ENCODE results near the gene EVC. TPM values are rescaled to one million over a fixed set of nuclear protein-coding genes. Genes with fewer than 3 reads are reported as not detected.

The EVC gene
- total RNA-seq, 3 donors from 2014 or later = 1.9 to 24.2 (median 4.6) TPM

DNA sequence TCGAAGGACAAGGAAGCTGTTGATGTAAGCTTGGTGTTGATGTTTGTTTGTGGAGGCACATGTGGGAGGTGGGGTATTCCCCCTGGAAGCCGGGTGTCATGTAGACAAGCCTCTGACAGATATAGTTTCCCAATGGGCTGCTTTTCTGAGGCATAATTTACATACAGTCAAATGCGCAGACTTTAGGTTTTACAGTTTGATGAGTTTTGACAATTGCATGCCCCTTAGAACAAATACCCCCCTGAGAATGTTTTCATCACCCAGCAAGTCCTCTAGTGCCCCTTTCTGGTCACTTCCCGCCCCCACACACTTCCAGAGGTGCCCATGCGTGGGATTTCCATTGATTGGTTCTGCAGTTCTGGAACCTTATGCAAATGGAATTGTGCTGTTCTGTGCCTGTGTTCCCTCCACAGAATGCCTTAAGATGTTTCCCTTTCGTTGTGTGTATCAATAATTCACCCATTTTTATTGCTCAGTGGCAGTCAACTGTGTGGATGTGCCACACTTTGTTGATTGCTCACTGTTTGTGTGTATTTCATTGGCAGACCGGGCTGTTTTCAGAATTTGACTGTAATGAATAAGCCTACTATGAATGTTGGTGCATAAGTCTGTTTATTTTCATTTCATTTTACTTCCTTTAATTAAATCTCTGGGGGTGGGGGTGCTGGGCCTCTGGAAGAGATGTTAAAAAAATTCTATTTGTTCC, 8.5 kb downstream of the EVC start:
- H3K9me3 ChIP-seq = peaks cover 9% of the 10 kb centered on the region
- intact Hi-C loops (cut with DNase I, micrococcal nuclease) = no loop called here
- DNase-seq = no peak
- H3K4me3 ChIP-seq = no peak overlapping the region
- no peak for ATAC-seq
- no peaks in the 10 kb centered on the region for H3K4me1 ChIP-seq (ENCODE audit: low read depth)
- TF ChIP-seq, protein P1, sequence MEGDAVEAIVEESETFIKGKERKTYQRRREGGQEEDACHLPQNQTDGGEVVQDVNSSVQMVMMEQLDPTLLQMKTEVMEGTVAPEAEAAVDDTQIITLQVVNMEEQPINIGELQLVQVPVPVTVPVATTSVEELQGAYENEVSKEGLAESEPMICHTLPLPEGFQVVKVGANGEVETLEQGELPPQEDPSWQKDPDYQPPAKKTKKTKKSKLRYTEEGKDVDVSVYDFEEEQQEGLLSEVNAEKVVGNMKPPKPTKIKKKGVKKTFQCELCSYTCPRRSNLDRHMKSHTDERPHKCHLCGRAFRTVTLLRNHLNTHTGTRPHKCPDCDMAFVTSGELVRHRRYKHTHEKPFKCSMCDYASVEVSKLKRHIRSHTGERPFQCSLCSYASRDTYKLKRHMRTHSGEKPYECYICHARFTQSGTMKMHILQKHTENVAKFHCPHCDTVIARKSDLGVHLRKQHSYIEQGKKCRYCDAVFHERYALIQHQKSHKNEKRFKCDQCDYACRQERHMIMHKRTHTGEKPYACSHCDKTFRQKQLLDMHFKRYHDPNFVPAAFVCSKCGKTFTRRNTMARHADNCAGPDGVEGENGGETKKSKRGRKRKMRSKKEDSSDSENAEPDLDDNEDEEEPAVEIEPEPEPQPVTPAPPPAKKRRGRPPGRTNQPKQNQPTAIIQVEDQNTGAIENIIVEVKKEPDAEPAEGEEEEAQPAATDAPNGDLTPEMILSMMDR (IDR thresholded peaks at IDR 0.05) = no peak
- no peaks in the 10 kb centered on the region for H3K36me3 ChIP-seq (ENCODE audit: low read depth)

DNA sequence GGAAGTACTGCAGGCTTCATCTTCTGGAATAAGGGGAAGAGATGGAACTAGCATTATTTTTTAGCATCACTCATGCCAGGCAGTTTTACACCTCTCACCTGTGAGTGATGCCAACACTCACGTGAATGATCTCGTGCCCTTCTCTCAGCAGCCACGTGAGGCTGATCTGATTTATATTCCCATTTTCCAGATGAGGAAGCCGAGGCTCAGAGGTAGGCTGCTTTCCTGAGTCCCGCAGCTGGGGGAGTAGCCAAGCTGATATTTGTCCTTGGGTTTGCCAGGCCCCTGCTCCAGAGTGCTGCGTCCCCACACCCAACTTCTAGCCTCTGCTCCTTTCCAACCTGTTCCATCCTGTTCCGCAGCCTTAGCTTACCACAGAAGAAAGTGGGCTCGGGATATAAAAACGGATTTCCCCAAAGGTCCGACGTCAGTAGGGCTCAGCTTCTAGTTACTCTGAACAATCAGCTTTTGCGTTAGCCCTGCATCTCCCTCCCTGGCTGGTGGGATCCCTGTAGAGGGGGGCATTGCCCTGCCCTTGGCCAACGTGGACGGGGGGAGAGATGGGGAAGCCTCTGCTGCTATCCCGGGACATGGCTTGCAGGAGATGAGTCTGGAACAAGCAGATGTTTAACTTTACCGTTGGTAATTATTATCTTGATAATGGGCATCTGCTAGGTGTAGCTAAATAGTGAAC, 9.3 kb downstream of the EVC start:
- intact Hi-C loops (cut with DNase I, micrococcal nuclease) = no loop called here
- no peak for ATAC-seq
- no peaks in the 10 kb centered on the region for H3K36me3 ChIP-seq (ENCODE audit: low read depth)
- H3K4me3 ChIP-seq = no peak overlapping the region
- H3K9me3 ChIP-seq = peaks cover 6% of the 10 kb centered on the region
- no peaks in the 10 kb centered on the region for H3K4me1 ChIP-seq (ENCODE audit: low read depth)
- no peak for DNase-seq
- TF ChIP-seq, protein P1 (IDR thresholded peaks at IDR 0.05) = no peak

DNA sequence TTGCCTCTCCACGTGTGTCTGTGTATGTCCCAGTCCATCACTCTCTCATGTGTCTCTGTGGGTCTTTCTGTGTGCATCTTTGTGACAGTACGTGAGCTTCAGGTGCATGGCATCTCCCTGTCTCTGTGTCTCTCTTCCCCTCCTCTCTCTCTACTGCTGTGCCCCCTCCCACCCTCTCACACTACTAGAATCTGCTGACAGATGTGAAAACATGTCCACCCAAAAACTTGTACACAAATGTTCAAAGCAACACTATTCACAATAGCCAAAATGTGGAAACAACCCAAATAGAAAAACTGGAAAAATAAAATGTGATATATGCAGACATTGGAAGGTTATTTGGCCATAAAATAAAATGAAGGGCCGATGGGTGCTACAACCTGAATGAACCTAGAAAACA, 10.0 kb downstream of the EVC start:
- intact Hi-C loops (cut with DNase I, micrococcal nuclease) = no loop called here
- H3K4me1 ChIP-seq (ENCODE audit: low read depth) = no peaks in the 10 kb centered on the region
- H3K36me3 ChIP-seq (ENCODE audit: low read depth) = no peaks in the 10 kb centered on the region
- no peak overlapping the region for H3K4me3 ChIP-seq
- TF ChIP-seq, protein P1 (IDR thresholded peaks at IDR 0.05) = no peak
- H3K9me3 ChIP-seq = no peaks in the 10 kb centered on the region
- ATAC-seq (no peak), DNase-seq (no peak)

DNA sequence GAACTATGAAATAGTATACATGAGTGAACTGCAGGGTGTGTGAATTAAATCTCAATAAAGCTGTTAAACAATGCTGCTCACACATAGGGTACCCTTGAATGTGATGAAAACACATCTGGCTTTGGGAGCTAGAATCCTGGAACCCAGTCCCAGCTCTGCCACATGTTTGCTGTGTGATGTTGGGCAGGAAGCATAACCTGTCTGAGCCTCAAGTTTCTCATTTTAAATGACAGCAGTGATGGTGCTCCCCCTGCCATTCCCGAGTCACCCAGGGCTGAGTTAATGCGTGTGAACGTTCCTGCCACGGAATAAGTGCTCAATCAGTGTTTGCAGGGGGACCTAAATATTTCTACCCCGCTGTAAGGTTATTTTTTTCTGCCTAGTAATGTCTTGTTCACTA, 10.9 kb downstream of the EVC start:
- TF ChIP-seq, protein P1 (IDR thresholded peaks at IDR 0.05) = no peak
- Histone ChIP-seq H3K36me3 (ENCODE audit: low read depth) (no peaks in the 10 kb centered on the region), H3K9me3 (no peaks in the 10 kb centered on the region), H3K4me1 (ENCODE audit: low read depth) (no peaks in the 10 kb centered on the region), H3K4me3 (no peak overlapping the region)
- ATAC-seq (no peak), DNase-seq (no peak)
- intact Hi-C loops (cut with DNase I, micrococcal nuclease) = no loop called here

DNA sequence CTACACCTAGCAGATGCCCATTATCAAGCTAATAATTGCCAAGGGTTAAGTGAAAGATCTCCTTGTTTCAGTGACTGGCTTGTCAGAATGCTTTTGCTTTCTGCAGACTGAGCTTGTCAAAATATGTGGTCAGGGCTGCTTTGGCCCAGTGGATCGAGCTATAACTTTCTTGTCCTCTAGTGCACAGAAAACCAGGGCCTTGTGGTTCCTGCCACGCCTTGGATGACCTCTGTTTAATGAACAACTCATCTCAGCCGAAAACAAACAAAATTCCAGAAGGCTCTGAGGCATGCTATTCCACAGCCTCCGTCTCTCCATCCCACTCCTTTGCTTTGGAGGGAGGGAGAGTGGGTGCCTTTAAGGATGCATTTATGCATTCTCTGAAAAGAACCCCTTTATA, 11.3 kb downstream of the EVC start:
- intact Hi-C loops (cut with DNase I, micrococcal nuclease) = no loop called here
- ATAC-seq (no peak), DNase-seq (no peak)
- Histone ChIP-seq H3K9me3 (no peaks in the 10 kb centered on the region), H3K36me3 (ENCODE audit: low read depth) (no peaks in the 10 kb centered on the region), H3K4me3 (no peak overlapping the region), H3K4me1 (ENCODE audit: low read depth) (no peaks in the 10 kb centered on the region)
- TF ChIP-seq, protein P1 (IDR thresholded peaks at IDR 0.05) = no peak
